HG03520 (cell line): ENCODE data around the gene SLAIN1.
"Not testable (repeated sequence)": the region's sequence is repeated elsewhere in the genome, so short reads cannot be mapped to it uniquely, and the experiment has no call there.

Source experiments
- ATAC-seq: cut with Tn5 transposase; IDR thresholded peaks from one replicate; pipeline ENCODE4 v1.9.1; 2021; ENCODE audit warnings: mild to moderate bottlenecking, moderate library complexity; ENCODE audit not compliant: unreplicated experiment

SLAIN1 gene

DNA sequence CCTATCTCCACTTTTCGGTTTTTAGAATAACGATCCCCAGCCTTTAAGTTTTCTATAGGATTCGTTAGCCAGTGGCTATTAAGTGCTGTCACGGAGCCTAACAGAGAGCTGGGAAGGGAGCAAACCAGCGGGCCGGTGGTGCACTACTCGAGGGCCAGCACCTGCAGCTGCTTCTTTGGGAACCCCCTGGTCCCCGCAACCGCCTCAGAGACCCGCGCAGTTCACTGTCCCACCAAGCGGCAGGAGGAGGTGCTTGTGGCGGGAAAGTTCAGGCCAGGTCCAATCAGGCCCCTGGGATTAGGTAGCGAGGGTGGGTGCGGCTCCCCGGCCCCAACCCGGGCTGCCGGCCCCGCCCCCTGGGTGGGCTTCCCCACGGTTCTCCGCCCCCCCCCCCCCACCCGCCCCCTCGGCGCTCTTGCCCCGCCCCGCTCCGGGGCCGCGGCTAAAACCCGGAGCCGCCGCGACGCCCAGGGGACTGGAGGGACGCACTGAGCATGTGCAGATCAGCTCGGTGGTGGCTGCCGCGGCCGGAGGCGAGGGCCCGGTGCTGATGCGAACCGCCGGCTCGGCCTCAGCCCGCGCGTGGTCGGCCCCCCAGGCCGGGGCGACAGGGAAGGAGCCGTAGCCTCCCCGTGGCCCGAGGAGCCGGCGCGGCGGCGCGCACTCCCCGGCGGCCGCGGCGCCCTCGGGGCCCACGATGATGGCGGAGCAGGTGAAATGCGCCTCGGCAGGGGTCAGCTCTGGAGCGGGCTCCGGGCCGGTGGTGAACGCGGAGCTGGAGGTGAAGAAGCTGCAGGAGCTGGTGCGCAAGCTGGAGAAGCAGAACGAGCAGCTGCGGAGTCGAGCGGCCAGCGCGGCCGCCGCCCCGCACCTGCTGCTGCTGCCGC is at the start of gene SLAIN1:
Gene SLAIN1 (plus strand): TSS at position 471 of the 887 bp plus-strand sequence. CDS start 227 bp downstream, at position 698.
- peak; percentile 57 for ATAC-seq

DNA sequence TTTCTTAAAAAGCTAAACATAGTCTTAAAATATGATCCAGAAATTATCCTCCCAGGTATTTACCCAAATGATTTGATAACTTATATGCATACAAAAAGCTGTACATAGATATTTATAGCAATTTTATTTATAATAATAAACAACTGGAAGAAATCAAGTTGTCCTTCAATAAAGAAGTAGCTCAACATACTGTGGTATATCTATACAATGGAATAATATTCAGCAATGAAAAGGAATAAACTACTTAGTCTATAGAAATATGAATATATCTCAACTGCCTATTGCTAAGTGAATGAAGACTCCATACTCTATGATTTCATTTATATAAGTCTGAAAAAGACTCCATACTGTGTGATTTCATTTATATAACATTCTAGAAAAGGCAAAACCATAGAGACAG is 47.1 kb upstream of the SLAIN1 start:
- ATAC-seq, result no peak

DNA sequence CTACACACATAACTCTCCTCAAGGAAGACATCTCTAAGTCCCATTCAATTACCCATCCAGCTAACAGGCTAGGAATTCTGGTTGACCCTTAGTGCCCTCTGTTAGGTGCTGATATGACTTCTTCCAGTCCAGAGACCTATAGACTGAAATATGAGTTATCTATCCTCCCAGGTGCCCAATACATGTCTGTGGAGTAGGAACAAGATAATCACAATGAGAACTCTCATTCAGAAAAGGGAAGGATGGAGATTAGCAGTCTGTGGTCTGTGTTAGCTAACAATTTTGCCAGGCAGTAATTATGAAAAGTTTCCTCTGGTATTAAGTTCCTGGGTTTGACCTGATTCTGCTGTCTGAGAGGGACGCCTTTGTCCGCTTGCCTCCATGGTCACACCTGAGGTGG is 44.2 kb upstream of the SLAIN1 start:
- no peak for ATAC-seq

GRCh38 chr13:77660016-77660415 is 37.5 kb upstream of the SLAIN1 start:
- not testable (repeated sequence) for ATAC-seq

GRCh38 chr13:77660841-77661250 is 36.6 kb upstream of the SLAIN1 start:
- ATAC-seq, result no peak

DNA sequence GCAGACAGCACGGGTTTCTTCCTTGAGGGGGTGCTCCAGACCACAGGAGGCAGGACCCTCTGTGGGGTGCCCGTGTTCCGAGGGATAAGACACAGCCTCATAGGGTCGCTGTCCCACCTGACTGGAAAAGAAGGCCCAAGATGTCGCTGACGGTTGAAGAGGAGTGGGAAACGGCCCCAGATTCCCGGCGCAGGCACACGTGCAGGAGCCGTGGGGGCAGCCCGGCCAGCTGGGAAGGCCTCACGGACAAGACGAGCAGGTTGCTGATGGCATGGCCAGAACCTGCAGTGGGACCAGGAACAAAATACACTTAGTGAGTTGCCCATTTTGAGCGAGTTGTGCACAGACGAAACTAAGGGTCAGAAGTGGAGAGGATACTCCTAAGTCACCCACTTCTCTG is 35.2 kb upstream of the SLAIN1 start:
- ATAC-seq, result not testable (repeated sequence)

DNA sequence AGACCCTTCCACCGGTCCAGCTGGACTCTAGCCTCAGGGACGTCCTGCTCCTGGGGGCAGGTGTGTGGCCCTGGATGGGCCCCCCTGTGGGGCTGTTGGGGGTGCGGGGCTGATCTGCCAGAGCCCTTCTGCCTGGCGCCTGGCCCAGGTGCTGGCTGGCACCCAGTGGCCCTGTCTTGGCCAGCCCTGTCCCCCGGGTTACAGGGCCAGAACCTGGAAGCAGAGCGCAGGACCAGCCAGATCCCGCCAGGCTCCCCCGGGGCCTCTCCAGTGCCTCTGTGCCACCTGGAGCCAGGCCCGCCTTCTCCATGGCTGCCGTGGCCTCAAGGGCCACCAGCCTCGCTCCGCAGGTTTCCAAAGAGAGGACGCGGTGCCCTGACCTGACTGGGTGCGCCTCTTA is 34.7 kb upstream of the SLAIN1 start:
- ATAC-seq, result not testable (repeated sequence)

DNA sequence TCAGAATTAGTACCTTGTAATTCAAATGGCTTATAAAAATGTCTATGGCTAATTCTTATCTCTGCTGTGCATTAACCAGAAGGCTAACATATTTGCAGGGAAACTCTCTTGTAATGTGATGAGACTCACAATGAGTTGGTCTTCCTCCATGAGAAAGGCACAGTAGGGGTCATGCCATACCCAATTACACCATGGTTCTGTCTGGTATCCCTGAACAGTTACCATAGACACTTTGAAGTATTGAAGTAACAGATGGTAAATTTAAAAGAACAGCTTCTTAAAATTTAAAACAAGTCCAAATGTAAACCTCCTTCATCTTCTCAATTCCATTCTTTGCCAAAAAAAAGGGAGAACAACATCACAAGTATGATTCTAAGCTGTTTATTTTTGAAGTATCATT is 22.6 kb upstream of the SLAIN1 start:
- ATAC-seq, result no peak

GRCh38 chr13:77678691-77679235 is 18.7 kb upstream of the SLAIN1 start:
- ATAC-seq, result no peak

DNA sequence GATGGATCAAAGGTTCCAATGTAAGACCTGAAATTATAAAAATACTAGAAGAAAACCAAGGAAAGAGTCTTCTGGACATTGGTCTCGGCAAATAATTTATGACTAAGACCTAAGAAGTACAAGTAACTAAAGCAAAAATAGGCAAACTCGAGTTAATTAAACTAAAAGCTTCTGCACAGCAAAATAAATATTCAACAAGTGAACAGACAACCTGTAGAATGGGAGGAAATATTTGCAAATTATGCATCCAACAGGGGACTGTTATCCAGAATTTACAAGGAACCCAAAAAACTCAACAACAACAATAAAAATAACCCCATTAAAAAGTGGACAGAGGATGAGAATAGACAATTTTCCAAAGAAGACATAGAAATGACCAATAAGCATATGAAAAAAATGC is 9.7 kb upstream of the SLAIN1 start:
- ATAC-seq, result no peak

GRCh38 chr13:77691871-77692270 is 5.6 kb upstream of the SLAIN1 start:
- no peak for ATAC-seq

- ATAC-seq, result no peak
These were observed 4.6 kb upstream of the SLAIN1 start for GRCh38 chr13:77692746-77693448.

DNA sequence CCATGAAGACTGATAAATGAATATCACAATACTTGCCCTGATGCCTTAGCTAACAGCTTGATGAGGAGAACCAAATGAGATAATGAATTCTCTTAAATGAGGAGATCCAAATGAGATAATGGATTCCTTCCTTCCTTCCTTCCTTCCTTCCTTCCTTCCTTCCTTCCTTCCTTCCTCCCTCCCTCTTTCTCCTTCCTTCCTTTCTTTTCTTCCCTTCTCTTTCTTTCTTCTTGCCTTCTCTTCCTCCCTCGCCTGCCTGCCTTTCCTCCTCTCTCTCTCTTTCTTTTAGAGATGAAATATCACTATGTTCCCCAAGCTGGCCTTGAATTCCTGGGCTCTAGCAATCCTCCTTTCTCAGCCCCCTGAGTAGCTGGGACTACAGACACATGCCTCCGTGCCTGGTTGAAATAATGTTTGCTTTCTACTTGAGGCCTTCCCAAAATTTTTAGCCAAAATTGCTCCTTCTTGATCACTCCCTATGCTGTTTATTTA is 4.0 kb upstream of the SLAIN1 start:
- no peak for ATAC-seq

- no peak for ATAC-seq
These were observed 1.2 kb upstream of the SLAIN1 start for GRCh38 chr13:77696006-77696878.

DNA sequence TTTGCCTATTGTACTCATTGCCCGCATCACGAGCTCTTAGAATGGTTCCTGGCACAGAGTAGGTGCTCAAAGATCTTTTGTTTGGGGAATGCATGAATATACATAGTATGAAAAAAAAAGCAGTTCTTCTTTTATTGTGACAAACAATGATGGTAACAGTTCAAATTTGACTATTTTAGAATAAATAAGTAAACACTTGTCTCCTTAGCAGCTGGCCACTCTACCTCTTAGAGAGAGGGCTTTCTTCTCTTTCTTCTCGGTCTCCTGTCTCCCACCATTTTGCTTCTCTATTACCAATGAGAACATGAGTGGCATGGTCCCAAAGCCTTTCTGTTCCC is 639 bp upstream of the SLAIN1 start:
- ATAC-seq, result peak; percentile 4

DNA sequence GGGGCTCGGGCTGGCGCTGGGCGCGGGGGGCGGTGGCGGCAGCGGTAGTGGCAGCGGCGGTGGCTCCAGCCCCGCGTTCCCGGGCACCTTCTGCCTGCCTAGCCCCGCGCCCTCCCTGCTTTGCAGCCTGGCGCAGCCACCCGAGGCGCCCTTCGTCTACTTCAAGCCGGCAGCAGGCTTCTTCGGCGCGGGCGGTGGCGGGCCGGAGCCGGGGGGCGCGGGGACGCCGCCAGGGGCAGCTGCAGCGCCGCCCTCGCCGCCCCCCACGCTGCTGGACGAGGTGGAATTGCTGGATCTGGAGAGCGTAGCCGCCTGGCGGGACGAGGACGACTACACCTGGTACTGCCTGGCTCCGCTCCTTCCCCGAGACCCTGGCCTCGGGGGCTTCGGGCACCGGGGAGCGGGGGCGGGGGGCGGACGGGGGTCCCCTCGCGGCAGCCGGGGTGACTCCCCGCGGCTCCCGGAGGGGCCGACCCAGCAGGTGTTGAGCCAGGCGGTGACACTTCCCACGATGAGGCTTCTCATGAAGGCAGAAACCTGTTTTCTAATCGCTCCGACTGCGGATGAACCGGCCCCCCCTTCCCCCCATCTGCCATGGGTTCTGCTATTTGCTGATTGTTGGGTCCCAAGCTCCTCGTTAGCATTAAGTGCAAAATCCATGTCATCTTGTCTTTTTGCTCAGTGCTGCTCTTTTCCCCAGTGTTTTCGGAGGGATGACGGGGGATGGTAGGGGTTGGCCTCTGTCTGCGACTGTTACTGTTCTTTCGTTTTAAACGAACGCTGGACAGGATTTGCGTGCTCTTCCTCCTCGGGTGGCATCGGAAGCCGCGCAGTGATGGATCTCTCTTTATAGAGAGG is 943 bp downstream of the SLAIN1 start:
- peak; percentile 18 for ATAC-seq

GRCh38 chr13:77699059-77699680 is 1.7 kb downstream of the SLAIN1 start:
- ATAC-seq, result no peak

GRCh38 chr13:77701305-77701704 is 3.8 kb downstream of the SLAIN1 start:
- ATAC-seq, result no peak

DNA sequence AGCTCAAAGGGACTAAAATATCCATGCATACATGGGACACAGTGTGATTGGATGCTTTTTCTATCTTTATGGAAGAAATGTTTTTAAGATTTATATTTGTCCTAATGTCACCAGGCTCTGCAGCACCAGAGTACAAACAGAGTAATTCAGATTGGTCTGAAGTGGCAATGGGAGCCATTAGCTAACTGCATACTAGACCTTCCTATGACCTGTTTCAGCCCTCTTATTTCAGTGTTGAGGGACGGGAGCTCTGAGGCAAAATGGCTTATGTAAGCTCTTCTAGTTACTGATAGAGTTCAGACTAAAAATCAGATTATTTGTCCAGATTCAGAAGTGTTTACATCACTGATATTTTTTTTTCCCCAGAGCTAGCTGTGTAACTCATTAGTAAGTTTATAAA is 4.9 kb downstream of the SLAIN1 start:
- ATAC-seq, result no peak
